HepG2 (cell line): Measurements from ENCODE around the gene TIMM13. TPM values are rescaled to one million over a fixed set of nuclear protein-coding genes. Genes with fewer than 3 reads are reported as not detected.

Source experiments
- ZHX2 ChIP-seq, 2 experiments: sonication (generic) in 1 of 2; formaldehyde crosslinking in 1 of 2; IDR thresholded peaks; 2 replicates each; pipeline versions ENCODE4 v1.6.1 to v1.9.0; 2014 to 2022; ENCODE audit warnings: antibody characterized with exemption in 1 of 2, borderline replicate concordance in 1 of 2, inconsistent platforms in 1 of 2, low read depth in 1 of 2, missing genetic modification reagents in 1 of 2
- ZNF251 ChIP-seq: sonication (generic); formaldehyde crosslinking; IDR thresholded peaks from 2 replicates; pipeline ENCODE4 v1.9.0; 2021; ENCODE audit warnings: mild to moderate bottlenecking, missing genetic modification reagents
- ZNF562 ChIP-seq: sonication (generic); formaldehyde crosslinking; IDR thresholded peaks from 2 replicates; pipeline ENCODE4 v1.8.0; 2022; ENCODE audit warnings: missing genetic modification reagents, borderline replicate concordance
- ZNF609 ChIP-seq: sonication (generic); formaldehyde crosslinking; IDR thresholded peaks from 2 replicates; pipeline ENCODE4 v1.4.0; 2020; ENCODE audit warnings: mild to moderate bottlenecking, missing genetic modification reagents, borderline replicate concordance
- polyA plus RNA-seq, 8 experiments: library from polyadenylated mRNA; depleted of rRNA in 3 of 8; stranded (reverse) in 7 of 8; unstranded in 1 of 8; fragments of >200 nt; fragmentation: Illumina TruSeq in 4 of 8; extraction: Trizol in 4 of 8; gene quantifications; 2 replicates each; pipeline versions ENCODE4 v1.2.1 to v1.2.3, GENCODE V29; 2011 to 2016; ENCODE audit warnings: low read depth in 4 of 8, missing spikeins in 1 of 8, mixed read lengths in 1 of 8; ENCODE audit not compliant: insufficient read depth in 1 of 8
- total RNA-seq, 5 experiments: library from RNA; depleted of rRNA; stranded (reverse); fragments of >200 nt; fragmentation: Illumina TruSeq; extraction: Trizol; gene quantifications; 2 replicates each; pipeline ENCODE4 v1.2.3, GENCODE V29; 2016; ENCODE audit warnings: low read depth in 1 of 5
- TF ChIP-seq, protein P1 (sequence below): sonication (generic); formaldehyde crosslinking; IDR thresholded peaks from 2 replicates; pipeline ENCODE4 v1.5.0; 2020; ENCODE audit warnings: mild to moderate bottlenecking, missing genetic modification reagents, borderline replicate concordance

Gene TIMM13
- total and polyA plus RNA-seq, 2 of the 13 experiments (the other 11 are each of a cell fraction or from before 2014, with no cell fraction given) = 48.4 to 108 TPM

- TF ChIP-seq ZHX2 (IDR thresholded peaks at IDR 0.05; ENCODE audit: low read depth) = peak; percentile 29; the same call in 1 of the 2 replicates
- TF ChIP-seq ZHX2 (CRISPR knock-in tag; IDR thresholded peaks at IDR 0.05; ENCODE audit: borderline replicate concordance) = no peak
- peak; percentile 57 for TF ChIP-seq ZNF609 (CRISPR knock-in tag)
- TF ChIP-seq, protein P1, sequence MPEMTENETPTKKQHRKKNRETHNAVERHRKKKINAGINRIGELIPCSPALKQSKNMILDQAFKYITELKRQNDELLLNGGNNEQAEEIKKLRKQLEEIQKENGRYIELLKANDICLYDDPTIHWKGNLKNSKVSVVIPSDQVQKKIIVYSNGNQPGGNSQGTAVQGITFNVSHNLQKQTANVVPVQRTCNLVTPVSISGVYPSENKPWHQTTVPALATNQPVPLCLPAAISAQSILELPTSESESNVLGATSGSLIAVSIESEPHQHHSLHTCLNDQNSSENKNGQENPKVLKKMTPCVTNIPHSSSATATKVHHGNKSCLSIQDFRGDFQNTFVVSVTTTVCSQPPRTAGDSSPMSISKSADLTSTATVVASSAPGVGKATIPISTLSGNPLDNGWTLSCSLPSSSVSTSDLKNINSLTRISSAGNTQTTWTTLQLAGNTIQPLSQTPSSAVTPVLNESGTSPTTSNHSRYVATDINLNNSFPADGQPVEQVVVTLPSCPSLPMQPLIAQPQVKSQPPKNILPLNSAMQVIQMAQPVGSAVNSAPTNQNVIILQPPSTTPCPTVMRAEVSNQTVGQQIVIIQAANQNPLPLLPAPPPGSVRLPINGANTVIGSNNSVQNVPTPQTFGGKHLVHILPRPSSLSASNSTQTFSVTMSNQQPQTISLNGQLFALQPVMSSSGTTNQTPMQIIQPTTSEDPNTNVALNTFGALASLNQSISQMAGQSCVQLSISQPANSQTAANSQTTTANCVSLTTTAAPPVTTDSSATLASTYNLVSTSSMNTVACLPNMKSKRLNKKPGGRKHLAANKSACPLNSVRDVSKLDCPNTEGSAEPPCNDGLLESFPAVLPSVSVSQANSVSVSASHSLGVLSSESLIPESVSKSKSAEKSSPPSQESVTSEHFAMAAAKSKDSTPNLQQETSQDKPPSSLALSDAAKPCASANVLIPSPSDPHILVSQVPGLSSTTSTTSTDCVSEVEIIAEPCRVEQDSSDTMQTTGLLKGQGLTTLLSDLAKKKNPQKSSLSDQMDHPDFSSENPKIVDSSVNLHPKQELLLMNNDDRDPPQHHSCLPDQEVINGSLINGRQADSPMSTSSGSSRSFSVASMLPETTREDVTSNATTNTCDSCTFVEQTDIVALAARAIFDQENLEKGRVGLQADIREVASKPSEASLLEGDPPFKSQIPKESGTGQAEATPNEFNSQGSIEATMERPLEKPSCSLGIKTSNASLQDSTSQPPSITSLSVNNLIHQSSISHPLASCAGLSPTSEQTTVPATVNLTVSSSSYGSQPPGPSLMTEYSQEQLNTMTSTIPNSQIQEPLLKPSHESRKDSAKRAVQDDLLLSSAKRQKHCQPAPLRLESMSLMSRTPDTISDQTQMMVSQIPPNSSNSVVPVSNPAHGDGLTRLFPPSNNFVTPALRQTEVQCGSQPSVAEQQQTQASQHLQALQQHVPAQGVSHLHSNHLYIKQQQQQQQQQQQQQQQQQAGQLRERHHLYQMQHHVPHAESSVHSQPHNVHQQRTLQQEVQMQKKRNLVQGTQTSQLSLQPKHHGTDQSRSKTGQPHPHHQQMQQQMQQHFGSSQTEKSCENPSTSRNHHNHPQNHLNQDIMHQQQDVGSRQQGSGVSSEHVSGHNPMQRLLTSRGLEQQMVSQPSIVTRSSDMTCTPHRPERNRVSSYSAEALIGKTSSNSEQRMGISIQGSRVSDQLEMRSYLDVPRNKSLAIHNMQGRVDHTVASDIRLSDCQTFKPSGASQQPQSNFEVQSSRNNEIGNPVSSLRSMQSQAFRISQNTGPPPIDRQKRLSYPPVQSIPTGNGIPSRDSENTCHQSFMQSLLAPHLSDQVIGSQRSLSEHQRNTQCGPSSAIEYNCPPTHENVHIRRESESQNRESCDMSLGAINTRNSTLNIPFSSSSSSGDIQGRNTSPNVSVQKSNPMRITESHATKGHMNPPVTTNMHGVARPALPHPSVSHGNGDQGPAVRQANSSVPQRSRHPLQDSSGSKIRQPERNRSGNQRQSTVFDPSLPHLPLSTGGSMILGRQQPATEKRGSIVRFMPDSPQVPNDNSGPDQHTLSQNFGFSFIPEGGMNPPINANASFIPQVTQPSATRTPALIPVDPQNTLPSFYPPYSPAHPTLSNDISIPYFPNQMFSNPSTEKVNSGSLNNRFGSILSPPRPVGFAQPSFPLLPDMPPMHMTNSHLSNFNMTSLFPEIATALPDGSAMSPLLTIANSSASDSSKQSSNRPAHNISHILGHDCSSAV (CRISPR knock-in tag) = no peak
- TF ChIP-seq ZNF562 (CRISPR knock-in tag) = no peak
- no peak for TF ChIP-seq ZNF251 (CRISPR knock-in tag)
Observed at GRCh38 chr19:2474232-2475017, 47.0 kb upstream of the TIMM13 start (continued).
